ENCODE results near the gene AAGAB.

GRCh38 chr15:67253549-67254237, 768 bp downstream of the AAGAB start:
- TF ChIP-seq SPI1 (IDR thresholded peaks at IDR 0.05; ENCODE audit: low read depth, low read length): no peak
- TF ChIP-seq POLR2A (IDR thresholded peaks at IDR 0.05; ENCODE audit: low read depth, low read length): no peak
- no peak for TF ChIP-seq POLR2AphosphoS5 (IDR thresholded peaks at IDR 0.05; ENCODE audit: low read depth, low read length)
- TF ChIP-seq TAF1 (IDR thresholded peaks at IDR 0.05; ENCODE audit: low read depth, low read length): no peak
- TF ChIP-seq PAX5 (IDR thresholded peaks at IDR 0.05; ENCODE audit: insufficient read depth, low read length, severe bottlenecking): no peak
- no peak for TF ChIP-seq POU2F2 (IDR thresholded peaks at IDR 0.05; ENCODE audit: low read depth, low read length)

All from GM12891 (cell line).